Neural cell (in vitro differentiated cells): Measurements from ENCODE around the gene VSIG4. TPM values are rescaled to one million over a fixed set of nuclear protein-coding genes. Genes with fewer than 3 reads are reported as not detected.

Source experiments
- H2AFZ ChIP-seq: fragments of 200-600, 300-800 bp; sonication (generic), shearing (Covaris generic); 2 replicates; pipeline ENCODE4 v1.6.0; 2014; ENCODE audit warnings: low read depth, mild to moderate bottlenecking, antibody characterized with exemption, low read length, moderate library complexity
- H3F3A ChIP-seq: fragments of 200-600 bp; shearing (Covaris generic); 2 replicates; pipeline ENCODE4 v1.6.1; 2016; ENCODE audit warnings: mild to moderate bottlenecking, moderate library complexity, mixed read lengths, antibody characterized with exemption, low read length; ENCODE audit not compliant: insufficient read depth, poor library complexity, severe bottlenecking
- H3K27ac ChIP-seq: fragments of 200-600, 300-800 bp; sonication (generic), shearing (Covaris generic); 2 replicates; pipeline ENCODE4 v1.5.1; 2014; ENCODE audit warnings: mild to moderate bottlenecking, low read length, moderate library complexity
- H3K27me3 ChIP-seq: fragments of 300-800, 200-600 bp; sonication (generic), shearing (Covaris generic); 2 replicates; pipeline ENCODE4 v1.6.0; 2014; ENCODE audit warnings: mild to moderate bottlenecking, low read depth, low read length, moderate library complexity; ENCODE audit not compliant: insufficient read depth
- H3K36me3 ChIP-seq: fragments of 300-800, 200-600 bp; sonication (generic), shearing (Covaris generic); 2 replicates; pipeline ENCODE4 v1.5.1; 2014; ENCODE audit warnings: mild to moderate bottlenecking, antibody characterized with exemption, low read length, moderate library complexity; ENCODE audit not compliant: insufficient read depth
- H3K4me2 ChIP-seq: fragments of 300-800, 200-600 bp; sonication (generic), shearing (Covaris generic); 2 replicates; pipeline ENCODE4 v1.6.0; 2014; ENCODE audit warnings: mild to moderate bottlenecking, low read length
- H3K4me3 ChIP-seq: fragments of 300-800, 200-600 bp; sonication (generic), shearing (Covaris generic); 2 replicates; pipeline ENCODE4 v1.5.1; 2014; ENCODE audit warnings: mild to moderate bottlenecking, low read length, moderate library complexity
- H3K79me2 ChIP-seq: fragments of 200-600 bp; shearing (Covaris generic); replicated peaks from 2 replicates; pipeline ENCODE4 v1.6.0; 2014; ENCODE audit warnings: mild to moderate bottlenecking, low read length, moderate library complexity; ENCODE audit not compliant: insufficient read depth
- H3K9ac ChIP-seq: fragments of 300-800, 200-600 bp; sonication (generic), shearing (Covaris generic); 2 replicates; pipeline ENCODE4 v1.6.1; 2016; ENCODE audit warnings: mild to moderate bottlenecking, low read length, mixed read lengths
- H3K9me2 ChIP-seq: fragments of 200-600 bp; shearing (Covaris generic); 2 replicates; pipeline ENCODE4 v1.6.1; 2016; ENCODE audit warnings: mild to moderate bottlenecking, low read length, mixed read lengths; ENCODE audit not compliant: insufficient read depth
- H3K9me3 ChIP-seq: fragments of 200-600, 300-800 bp; sonication (generic), shearing (Covaris generic); 2 replicates; pipeline ENCODE4 v1.6.1; 2016; ENCODE audit warnings: mild to moderate bottlenecking, mixed run types, low read length, moderate library complexity, mixed read lengths
- H4K20me1 ChIP-seq: fragments of 200-600 bp; shearing (Covaris generic); 2 replicates; pipeline ENCODE4 v1.6.1; 2016; ENCODE audit warnings: mild to moderate bottlenecking, mixed run types; ENCODE audit not compliant: insufficient read depth
- CTCF ChIP-seq: fragments of 450-650 bp; IDR thresholded peaks from 2 replicates; pipeline ENCODE4 v1.5.1; 2014; ENCODE audit warnings: antibody characterized with exemption, mild to moderate bottlenecking, moderate library complexity; ENCODE audit not compliant: poor library complexity, severe bottlenecking
- EP300 ChIP-seq: fragments of 450-650 bp; conservative IDR thresholded peaks from 2 replicates; pipeline ENCODE4 v1.6.1; 2014; ENCODE audit warnings: antibody characterized with exemption, mild to moderate bottlenecking, moderate library complexity; ENCODE audit not compliant: poor library complexity, severe bottlenecking
- EZH2 ChIP-seq: fragments of 200-600, 300-800 bp; shearing (Covaris generic), sonication (generic); IDR thresholded peaks from 2 replicates; pipeline ENCODE4 v1.6.1; 2014; ENCODE audit warnings: antibody characterized with exemption, low read length, borderline replicate concordance, mild to moderate bottlenecking; ENCODE audit not compliant: insufficient read depth, poor library complexity, severe bottlenecking
- MXI1 ChIP-seq: fragments of 450-650 bp; conservative IDR thresholded peaks from 2 replicates; pipeline ENCODE4 v1.6.1; 2014; ENCODE audit warnings: antibody characterized with exemption, mild to moderate bottlenecking; ENCODE audit not compliant: poor library complexity, severe bottlenecking
- POLR2AphosphoS5 ChIP-seq: IDR thresholded peaks from 2 replicates; pipeline ENCODE4 v1.6.1; 2012
- RAD21 ChIP-seq: fragments of 450-650 bp; conservative IDR thresholded peaks from 2 replicates; pipeline ENCODE4 v1.6.1; 2014; ENCODE audit warnings: antibody characterized with exemption, mild to moderate bottlenecking, moderate library complexity
- REST ChIP-seq: IDR thresholded peaks from 2 replicates; pipeline ENCODE4 v1.6.1; 2012; ENCODE audit warnings: borderline replicate concordance
- SMC3 ChIP-seq: fragments of 450-650 bp; conservative IDR thresholded peaks from 2 replicates; pipeline ENCODE4 v1.6.1; 2014; ENCODE audit warnings: antibody characterized with exemption, mild to moderate bottlenecking, moderate library complexity; ENCODE audit not compliant: poor library complexity
- TAF1 ChIP-seq: IDR thresholded peaks from 2 replicates; pipeline ENCODE4 v1.6.1; 2012; ENCODE audit warnings: low read depth
- polyA minus RNA-seq: library from RNA; depleted of rRNA, polyadenylated mRNA; stranded (reverse); fragments of >200 nt; gene quantifications from 2 replicates; pipeline ENCODE4 v1.2.3, GENCODE V29; 2014
- polyA plus RNA-seq: library from polyadenylated mRNA; depleted of rRNA; stranded (reverse); fragments of >200 nt; gene quantifications from 2 replicates; pipeline ENCODE4 v1.2.3, GENCODE V29; 2014

Gene VSIG4
- polyA plus RNA-seq (not detected in 2 replicates), polyA minus RNA-seq (not detected in 2 replicates)

- Histone ChIP-seq H3K9me3 (no peaks in the 10 kb centered on the region), H3K9me2 (no peaks in the 10 kb centered on the region), H3K4me3 (no peak within 1 kb of the TSS), H3K36me3 (no peaks in the 10 kb centered on the region), H3K9ac (no peak within 1 kb of the TSS), H3K79me2 (no peaks in the 10 kb centered on the region), H2AFZ (no peak within 1 kb of the TSS), H3K27me3 (no peaks in the 10 kb centered on the region), H3K27ac (no peak within 1 kb of the TSS), H3K4me2 (no peak within 1 kb of the TSS), H3F3A (no peaks in the 10 kb centered on the region), H4K20me1 (no peaks in the 10 kb centered on the region)
- TF ChIP-seq EZH2 (no peak), TAF1 (no peak), POLR2AphosphoS5 (no peak), REST (no peak), RAD21 (no peak), CTCF (no peak), MXI1 (no peak), SMC3 (no peak), EP300 (no peak)
Observed at GRCh38 chrX:66039944-66040343, at the start of gene VSIG4. Gene VSIG4 (minus strand): TSS chrX:66040080. CDS start chrX:66039998, 82 bp downstream.

- H3K9me2 ChIP-seq: no peaks in the 10 kb centered on the region
- no peak overlapping the region for H3K4me2 ChIP-seq
- no peaks in the 10 kb centered on the region for H3K36me3 ChIP-seq
- no peak for TF ChIP-seq RAD21
- H4K20me1 ChIP-seq: no peaks in the 10 kb centered on the region
- H3K9ac ChIP-seq: no peak overlapping the region
- H3K79me2 ChIP-seq: no peaks in the 10 kb centered on the region
- H2AFZ ChIP-seq: no peak overlapping the region
- H3K27me3 ChIP-seq: no peaks in the 10 kb centered on the region
- H3K4me3 ChIP-seq: no peak overlapping the region
- H3K9me3 ChIP-seq: no peaks in the 10 kb centered on the region
- no peaks in the 10 kb centered on the region for H3F3A ChIP-seq
- no peak overlapping the region for H3K27ac ChIP-seq
Observed at GRCh38 chrX:66076801-66077200, 36.9 kb upstream of the VSIG4 start.
